ENCODE data around the gene GTPBP4.

Gene GTPBP4

GRCh38 chr10:968546-969199, 19.6 kb upstream of the GTPBP4 start:
- no peak for DNase-seq

- no peak for DNase-seq
These were observed 18.6 kb upstream of the GTPBP4 start for GRCh38 chr10:969473-970150.

- DNase-seq, result no peak
These were observed 17.7 kb upstream of the GTPBP4 start for GRCh38 chr10:970311-971149.

- no peak for DNase-seq
These were observed 17.1 kb upstream of the GTPBP4 start for GRCh38 chr10:971150-971542.

GRCh38 chr10:971613-972012, 16.6 kb upstream of the GTPBP4 start:
- no peak for DNase-seq

- DNase-seq, result no peak
These were observed 15.5 kb upstream of the GTPBP4 start for GRCh38 chr10:972763-973162.

GRCh38 chr10:974038-974784, 14.0 kb upstream of the GTPBP4 start:
- DNase-seq, result no peak

- DNase-seq, result no peak
These were observed 13.5 kb upstream of the GTPBP4 start for GRCh38 chr10:974785-975074.

- DNase-seq, result no peak
These were observed 11.9 kb upstream of the GTPBP4 start for GRCh38 chr10:976316-976715.

GRCh38 chr10:978826-979421, 9.3 kb upstream of the GTPBP4 start:
- DNase-seq, result no peak

GRCh38 chr10:980468-981093, 7.7 kb upstream of the GTPBP4 start:
- DNase-seq, result no peak

- no peak for DNase-seq
These were observed 4.8 kb upstream of the GTPBP4 start for GRCh38 chr10:983401-983800.

- no peak for DNase-seq
These were observed 4.1 kb upstream of the GTPBP4 start for GRCh38 chr10:983971-984655.

GRCh38 chr10:985361-985760, 2.9 kb upstream of the GTPBP4 start:
- DNase-seq, result no peak

- no peak for DNase-seq
These were observed 2.0 kb upstream of the GTPBP4 start for GRCh38 chr10:986137-986825.

GRCh38 chr10:986881-987619, 1.2 kb upstream of the GTPBP4 start:
- no peak for DNase-seq

GRCh38 chr10:987620-987869, 689 bp upstream of the GTPBP4 start:
- no peak for DNase-seq

GRCh38 chr10:988667-989545, 672 bp downstream of the GTPBP4 start:
- peak; percentile 9 to 42 for DNase-seq

- no peak for DNase-seq
These were observed 2.6 kb downstream of the GTPBP4 start for GRCh38 chr10:990808-991207.

GRCh38 chr10:992467-992866, 4.2 kb downstream of the GTPBP4 start:
- DNase-seq, result no peak
